ENCODE measurements around the gene RNF183. TPM values are rescaled to one million over a fixed set of nuclear protein-coding genes. Genes with fewer than 3 reads are reported as not detected.

The RNF183 gene
- total and polyA plus RNA-seq, 9 of the 15 experiments (the other 6 are each of a cell fraction or from before 2014, with no cell fraction given): 0.04 to 2.0 (median 0.16) TPM; not detected in 5

DNA sequence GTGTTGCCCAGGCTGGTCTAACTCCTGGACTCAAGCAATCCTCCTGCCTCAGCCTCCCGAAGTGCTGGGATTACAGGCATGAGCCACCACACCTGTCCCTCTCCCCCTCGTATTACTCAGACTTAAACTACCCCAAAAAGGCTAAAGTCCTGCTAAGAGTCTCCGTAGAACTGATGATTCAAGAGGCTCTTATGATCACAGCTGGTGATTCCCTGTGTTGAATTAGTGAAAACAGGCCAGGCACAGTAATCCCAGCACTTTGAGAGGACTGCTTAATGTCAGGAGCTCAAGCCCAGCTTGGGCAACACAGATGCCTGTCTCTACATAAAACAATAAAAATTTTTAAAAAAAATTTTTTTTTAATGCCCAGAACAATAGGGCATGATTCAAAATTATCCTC lies 37.0 kb downstream of the RNF183 start:
- H2AFZ ChIP-seq (ENCODE audit: low read depth, low read length): no peak overlapping the region
- no peak for ATAC-seq
- no peaks in the 10 kb centered on the region for H3K79me2 ChIP-seq (ENCODE audit: control insufficient read depth, insufficient read depth, low read length)
- H3K4me1 ChIP-seq (replicated peaks in 1 of 2; ENCODE audit: control insufficient read depth in 2 of 2, insufficient read depth in 2 of 2, low read length in 2 of 2): peaks cover 0 to 4% of the 10 kb centered on the region in 2 experiments; a peak in 1 of 5 replicates
- no TSS peak for BruUV-seq (replicated peaks)
- no peak for DNase-seq (ENCODE audit: extremely low read depth in 1 of 4, low spot score in 3 of 4)
- intact Hi-C loops (cut with micrococcal nuclease) (no loop called here), in situ Hi-C loops (cut with MboI) (no loop called here)
- 79% methylated on average over 3 of the region's 3 CpGs for WGBS (ENCODE audit: insufficient coverage, low coverage, missing lambda C conversion rate)
- no peaks in the 10 kb centered on the region for H3K27me3 ChIP-seq (ENCODE audit: control insufficient read depth in 2 of 2, insufficient read depth in 2 of 2, low read length in 2 of 2)
- H3K9me3 ChIP-seq (replicated peaks; ENCODE audit: control insufficient read depth, insufficient read depth, low read depth, low read length): no peaks in the 10 kb centered on the region
- no peaks in the 10 kb centered on the region for H3K9me1 ChIP-seq (ENCODE audit: control insufficient read depth, insufficient read depth, low read length)
- H3K36me3 ChIP-seq (ENCODE audit: control insufficient read depth, insufficient read depth, low read length): peaks cover 46% of the 10 kb centered on the region
- no peak overlapping the region for H3K9ac ChIP-seq (ENCODE audit: insufficient read depth in 1 of 2, low read depth in 2 of 2, low read length in 2 of 2)
- no peaks in the 10 kb centered on the region for H4K20me1 ChIP-seq (replicated peaks; ENCODE audit: control insufficient read depth, insufficient read depth, low read length)
- H3K27ac ChIP-seq (ENCODE audit: extremely low read depth, low read depth, low read length): no peak overlapping the region
- ChIA-PET POLR2A (interaction anchor here (0.6 kb wide), 1 partner anchor 1539 kb away, joined by 3 read pairs; no protein-coding TSS in a partner anchor), CTCF (ENCODE audit: low intra/inter-chr PET ratio) (no interaction called here)
- TF ChIP-seq NFXL1 (CRISPR knock-in tag; IDR thresholded peaks at IDR 0.05) (no peak), ETV5 (CRISPR knock-in tag; IDR thresholded peaks at IDR 0.05; ENCODE audit: low read depth) (no peak), SMARCB1 (IDR thresholded peaks at IDR 0.05; ENCODE audit: insufficient read length, low read depth) (no peak), HMGN3 (IDR thresholded peaks at IDR 0.05; ENCODE audit: borderline replicate concordance, extremely low read depth, insufficient read length, low read depth, low read length) (no peak), ZNF316 (IDR thresholded peaks at IDR 0.05) (no peak), ZKSCAN1 (IDR thresholded peaks at IDR 0.05; ENCODE audit: low read depth, low read length) (no peak), ZNF212 (CRISPR knock-in tag; IDR thresholded peaks at IDR 0.05) (no peak), SMAD1 (IDR thresholded peaks at IDR 0.05; ENCODE audit: low read depth, low read length, partially characterized antibody) (no peak), CREB1 (IDR thresholded peaks at IDR 0.05) (no peak), CREB1 (CRISPR knock-in tag; IDR thresholded peaks at IDR 0.05) (no peak), NCOA1 (IDR thresholded peaks at IDR 0.05; ENCODE audit: low read depth) (no peak), GABPB1 (CRISPR knock-in tag; IDR thresholded peaks at IDR 0.05) (no peak)
- TF ChIP-seq, protein P1, sequence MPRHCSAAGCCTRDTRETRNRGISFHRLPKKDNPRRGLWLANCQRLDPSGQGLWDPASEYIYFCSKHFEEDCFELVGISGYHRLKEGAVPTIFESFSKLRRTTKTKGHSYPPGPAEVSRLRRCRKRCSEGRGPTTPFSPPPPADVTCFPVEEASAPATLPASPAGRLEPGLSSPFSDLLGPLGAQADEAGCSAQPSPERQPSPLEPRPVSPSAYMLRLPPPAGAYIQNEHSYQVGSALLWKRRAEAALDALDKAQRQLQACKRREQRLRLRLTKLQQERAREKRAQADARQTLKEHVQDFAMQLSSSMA (CRISPR knock-in tag; IDR thresholded peaks at IDR 0.05): no peak
- TF ChIP-seq, protein P2, sequence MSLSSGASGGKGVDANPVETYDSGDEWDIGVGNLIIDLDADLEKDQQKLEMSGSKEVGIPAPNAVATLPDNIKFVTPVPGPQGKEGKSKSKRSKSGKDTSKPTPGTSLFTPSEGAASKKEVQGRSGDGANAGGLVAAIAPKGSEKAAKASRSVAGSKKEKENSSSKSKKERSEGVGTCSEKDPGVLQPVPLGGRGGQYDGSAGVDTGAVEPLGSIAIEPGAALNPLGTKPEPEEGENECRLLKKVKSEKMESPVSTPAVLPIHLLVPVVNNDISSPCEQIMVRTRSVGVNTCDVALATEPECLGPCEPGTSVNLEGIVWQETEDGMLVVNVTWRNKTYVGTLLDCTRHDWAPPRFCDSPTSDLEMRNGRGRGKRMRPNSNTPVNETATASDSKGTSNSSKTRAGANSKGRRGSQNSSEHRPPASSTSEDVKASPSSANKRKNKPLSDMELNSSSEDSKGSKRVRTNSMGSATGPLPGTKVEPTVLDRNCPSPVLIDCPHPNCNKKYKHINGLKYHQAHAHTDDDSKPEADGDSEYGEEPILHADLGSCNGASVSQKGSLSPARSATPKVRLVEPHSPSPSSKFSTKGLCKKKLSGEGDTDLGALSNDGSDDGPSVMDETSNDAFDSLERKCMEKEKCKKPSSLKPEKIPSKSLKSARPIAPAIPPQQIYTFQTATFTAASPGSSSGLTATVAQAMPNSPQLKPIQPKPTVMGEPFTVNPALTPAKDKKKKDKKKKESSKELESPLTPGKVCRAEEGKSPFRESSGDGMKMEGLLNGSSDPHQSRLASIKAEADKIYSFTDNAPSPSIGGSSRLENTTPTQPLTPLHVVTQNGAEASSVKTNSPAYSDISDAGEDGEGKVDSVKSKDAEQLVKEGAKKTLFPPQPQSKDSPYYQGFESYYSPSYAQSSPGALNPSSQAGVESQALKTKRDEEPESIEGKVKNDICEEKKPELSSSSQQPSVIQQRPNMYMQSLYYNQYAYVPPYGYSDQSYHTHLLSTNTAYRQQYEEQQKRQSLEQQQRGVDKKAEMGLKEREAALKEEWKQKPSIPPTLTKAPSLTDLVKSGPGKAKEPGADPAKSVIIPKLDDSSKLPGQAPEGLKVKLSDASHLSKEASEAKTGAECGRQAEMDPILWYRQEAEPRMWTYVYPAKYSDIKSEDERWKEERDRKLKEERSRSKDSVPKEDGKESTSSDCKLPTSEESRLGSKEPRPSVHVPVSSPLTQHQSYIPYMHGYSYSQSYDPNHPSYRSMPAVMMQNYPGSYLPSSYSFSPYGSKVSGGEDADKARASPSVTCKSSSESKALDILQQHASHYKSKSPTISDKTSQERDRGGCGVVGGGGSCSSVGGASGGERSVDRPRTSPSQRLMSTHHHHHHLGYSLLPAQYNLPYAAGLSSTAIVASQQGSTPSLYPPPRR (CRISPR knock-in tag; IDR thresholded peaks at IDR 0.05; ENCODE audit: borderline replicate concordance): no peak
- H3K4me3 ChIP-seq: no peak overlapping the region
- H3K4me2 ChIP-seq (ENCODE audit: insufficient read depth, low read length): no peak overlapping the region
- no peak for FAIRE-seq
